GM21786 (cell line): ENCODE data around the gene KPNA3.
"Not testable (repeated sequence)": the region's sequence is repeated elsewhere in the genome, so short reads cannot be mapped to it uniquely, and the experiment has no call there.

Source experiments
- ATAC-seq: cut with Tn5 transposase; IDR thresholded peaks from one replicate; pipeline ENCODE4 v1.9.1; 2021; ENCODE audit not compliant: unreplicated experiment

KPNA3 gene

GRCh38 chr13:49807681-49808080, 15.2 kb upstream of the KPNA3 start:
- ATAC-seq, result no peak

DNA sequence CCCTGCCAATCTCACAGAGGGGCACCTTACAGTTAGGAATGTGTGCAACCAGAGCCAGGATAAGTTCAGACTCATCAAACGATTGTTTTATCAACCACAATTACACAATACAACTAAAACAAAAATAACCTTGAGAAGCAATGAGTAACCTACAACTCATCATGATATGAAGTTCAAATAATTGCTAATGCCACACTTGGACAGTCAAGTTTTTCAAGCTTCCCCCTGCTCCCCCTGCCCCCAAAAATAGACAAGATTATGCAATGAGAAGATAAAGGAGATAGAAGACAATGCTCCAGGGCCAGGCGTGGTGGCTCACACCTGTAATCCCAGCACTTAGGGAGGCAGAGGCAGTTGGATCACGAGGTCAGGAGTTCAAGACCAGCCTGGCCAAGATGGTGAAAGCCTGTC, 13.6 kb upstream of the KPNA3 start:
- no peak for ATAC-seq

DNA sequence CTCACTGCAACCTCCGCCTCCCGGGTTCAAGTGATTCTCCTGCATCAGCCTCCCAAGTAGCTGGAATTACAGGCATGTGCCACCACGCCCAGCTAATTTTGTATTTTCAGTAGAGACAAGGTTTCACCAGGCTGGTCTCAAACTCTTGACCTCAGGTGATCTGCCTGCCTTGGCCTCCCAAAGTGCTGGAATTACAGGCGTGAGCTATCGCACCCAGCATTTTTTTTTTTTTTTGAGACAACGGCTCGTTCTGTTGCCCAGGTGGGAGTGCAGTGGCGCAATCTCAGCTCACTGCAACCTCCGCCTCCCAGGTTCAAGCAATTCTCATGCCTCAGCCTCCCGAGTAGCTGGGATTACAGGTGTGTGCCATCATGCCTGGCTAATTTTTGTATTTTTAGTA, 10.6 kb upstream of the KPNA3 start:
- ATAC-seq, result not testable (repeated sequence)

DNA sequence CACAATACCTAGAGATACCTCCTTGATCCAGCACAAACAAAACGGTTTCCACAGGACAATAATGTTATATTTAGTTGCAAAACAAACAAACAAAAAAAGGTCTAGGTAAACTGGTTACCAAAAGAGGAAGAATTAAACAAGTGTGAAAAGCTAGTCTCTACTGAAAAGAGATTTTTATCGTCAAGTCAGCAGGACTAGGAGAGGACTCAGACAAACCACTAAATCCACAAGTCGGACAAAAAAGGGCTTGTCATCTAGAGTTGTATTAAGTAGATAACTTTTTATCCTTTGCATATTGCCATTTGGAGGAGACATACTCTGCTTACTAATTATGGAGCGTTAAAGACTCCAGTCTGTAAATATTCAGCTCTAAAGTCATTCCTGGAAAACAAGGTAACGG, 9.9 kb upstream of the KPNA3 start:
- ATAC-seq, result no peak

DNA sequence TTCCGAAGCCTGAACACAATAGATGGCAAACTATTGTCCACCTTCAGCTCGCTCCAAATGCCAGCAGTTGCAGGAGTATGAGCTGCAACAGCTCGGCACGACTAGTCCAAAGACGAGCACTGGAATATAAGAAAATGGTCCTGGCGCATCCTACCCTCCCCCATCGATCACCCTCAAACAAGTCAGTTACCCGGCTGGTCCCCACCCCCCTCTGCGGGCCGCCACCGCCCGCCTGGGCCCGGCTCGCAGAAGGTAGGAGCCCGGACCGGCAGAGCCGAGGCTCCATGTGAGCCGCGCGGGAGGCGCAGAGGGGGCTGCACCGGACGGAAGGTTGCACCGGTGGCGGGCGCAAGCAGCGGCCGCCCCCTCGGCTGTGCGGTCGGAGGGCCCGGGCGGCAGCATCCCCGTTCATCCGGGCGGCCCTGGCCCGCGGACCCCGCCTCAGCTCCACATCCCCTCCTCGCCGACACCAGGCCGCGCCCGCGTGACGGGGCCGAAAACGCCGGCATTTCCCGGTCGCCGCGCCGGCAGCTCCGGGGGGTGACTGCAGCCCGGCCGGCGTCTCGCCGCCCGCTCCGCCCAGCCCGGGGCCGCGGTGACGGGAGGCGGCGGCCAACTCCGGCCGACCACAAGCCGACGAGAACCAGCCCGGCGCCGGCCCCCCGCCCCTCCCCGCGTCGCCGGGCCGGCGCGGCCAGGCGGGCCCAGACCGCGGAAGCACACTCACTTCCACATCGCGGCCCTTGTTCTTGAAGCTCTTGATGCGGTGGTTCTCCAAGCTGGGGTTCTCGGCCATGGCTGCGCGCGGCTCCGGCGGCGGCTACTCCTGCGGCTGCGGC, 552 bp downstream of the KPNA3 start:
- peak; percentile 15 for ATAC-seq

GRCh38 chr13:49791315-49791710, 1.2 kb downstream of the KPNA3 start:
- peak; percentile 24 for ATAC-seq

DNA sequence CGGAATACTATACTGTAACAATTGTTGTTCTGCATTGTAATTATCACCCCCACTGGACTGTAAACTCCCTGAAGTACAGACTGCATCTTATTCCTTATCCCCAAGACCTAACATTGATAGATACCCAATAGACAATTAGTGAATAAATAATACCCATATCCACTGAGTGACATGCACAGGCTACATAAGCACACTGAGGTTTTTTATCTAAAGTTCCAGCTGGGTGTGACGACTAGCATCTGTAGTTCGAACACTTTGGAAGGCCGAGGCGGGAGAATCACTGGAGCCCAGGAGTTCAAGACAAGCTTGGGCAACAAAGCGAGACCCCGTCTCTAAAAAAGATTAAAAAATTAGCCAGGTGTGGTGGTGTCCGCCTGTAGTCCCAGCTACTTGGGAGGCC, 2.5 kb downstream of the KPNA3 start:
- no peak for ATAC-seq

GRCh38 chr13:49786401-49787008, 6.0 kb downstream of the KPNA3 start:
- no peak for ATAC-seq

DNA sequence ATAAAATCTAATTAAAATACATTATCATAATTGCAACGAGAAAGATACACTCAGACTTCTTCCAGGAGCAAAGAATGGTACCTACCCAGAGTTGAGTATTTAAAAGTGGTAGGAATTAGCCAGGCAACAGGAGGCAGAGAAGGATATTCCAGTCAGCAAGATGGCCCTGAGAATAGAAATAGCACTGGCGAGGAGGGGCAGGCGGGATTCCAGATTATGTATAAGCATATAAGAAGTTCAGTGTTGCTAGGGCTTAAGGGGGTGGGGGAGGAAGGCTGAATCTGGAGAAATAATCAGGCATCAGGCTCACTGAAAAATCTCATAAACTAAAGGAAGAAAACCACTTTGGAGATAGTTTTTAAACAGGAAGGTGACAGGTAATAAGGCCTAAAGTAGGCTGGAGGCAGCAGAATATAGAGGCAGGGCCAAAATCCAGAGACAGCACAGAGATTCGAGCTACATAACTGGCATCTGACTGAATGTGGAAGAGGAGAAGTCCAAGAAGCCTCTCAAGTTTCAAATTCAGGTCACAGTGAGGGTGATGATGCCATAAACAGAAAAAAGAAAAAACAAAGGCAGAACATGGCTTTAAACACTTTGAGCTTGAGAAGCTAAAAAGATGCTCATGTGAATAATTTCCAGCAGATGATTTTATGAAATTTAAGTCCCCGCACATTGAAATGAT, 7.5 kb downstream of the KPNA3 start:
- ATAC-seq, result no peak

DNA sequence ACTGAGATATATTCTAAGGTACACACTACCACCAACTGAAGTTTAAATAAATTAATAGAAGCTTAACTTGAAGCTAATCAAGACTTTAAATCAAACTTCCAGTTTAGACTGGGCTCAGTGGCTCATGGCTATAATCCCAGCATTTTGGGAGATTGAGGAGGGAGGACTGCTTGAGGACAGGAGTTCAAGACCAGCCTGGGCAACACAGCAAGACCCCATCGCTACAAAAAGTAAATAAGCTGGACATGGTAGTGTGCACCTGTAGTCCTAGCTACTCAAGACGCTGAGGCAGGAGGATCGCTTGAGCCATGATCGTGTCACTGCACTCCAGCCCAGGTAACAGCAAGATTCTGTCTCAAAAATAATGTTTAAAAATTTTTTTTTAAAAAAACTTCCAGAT, 8.6 kb downstream of the KPNA3 start:
- no peak for ATAC-seq

- ATAC-seq, result no peak
Observed at GRCh38 chr13:49782784-49783183, 9.7 kb downstream of the KPNA3 start.

DNA sequence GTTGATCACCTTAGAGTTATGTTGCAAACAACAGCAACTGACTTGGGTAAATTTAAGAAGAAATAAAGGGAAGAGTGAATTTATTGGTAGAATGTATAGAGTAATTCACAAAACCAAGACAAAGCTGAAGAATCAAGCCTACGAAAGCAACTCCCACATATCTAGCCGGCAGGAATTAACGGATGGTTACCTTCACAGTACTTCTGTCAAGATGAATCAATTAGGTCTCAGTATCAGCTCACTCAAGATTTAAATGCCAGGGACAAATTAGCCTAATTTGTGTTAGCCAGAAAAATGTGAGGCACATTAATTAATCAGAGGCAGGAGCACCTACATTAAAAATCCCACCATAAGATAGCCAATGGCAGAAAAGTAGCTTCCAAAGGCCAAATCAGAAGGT, 10.7 kb downstream of the KPNA3 start:
- ATAC-seq, result no peak

GRCh38 chr13:49779721-49780120, 12.8 kb downstream of the KPNA3 start:
- no peak for ATAC-seq

- ATAC-seq, result no peak
Observed at GRCh38 chr13:49777746-49778614, 14.5 kb downstream of the KPNA3 start.

DNA sequence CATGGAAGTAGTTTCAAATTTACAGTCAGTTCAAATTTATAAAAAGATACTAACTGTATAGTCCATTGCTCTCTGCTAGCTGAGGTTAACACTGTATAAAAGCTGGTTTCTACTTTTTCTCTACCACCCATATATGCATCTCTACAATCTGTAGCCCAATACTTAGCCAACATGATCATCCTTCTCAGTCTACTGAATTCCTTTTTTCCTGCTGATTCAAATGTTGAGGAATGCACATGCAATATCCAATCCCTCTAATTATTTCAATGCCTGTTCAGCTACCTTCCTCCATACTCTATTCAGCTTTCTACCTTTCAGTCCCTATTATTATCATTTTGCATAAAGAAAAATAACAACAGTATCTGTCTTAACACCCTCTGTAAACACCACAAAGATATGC, 15.6 kb downstream of the KPNA3 start:
- no peak for ATAC-seq

DNA sequence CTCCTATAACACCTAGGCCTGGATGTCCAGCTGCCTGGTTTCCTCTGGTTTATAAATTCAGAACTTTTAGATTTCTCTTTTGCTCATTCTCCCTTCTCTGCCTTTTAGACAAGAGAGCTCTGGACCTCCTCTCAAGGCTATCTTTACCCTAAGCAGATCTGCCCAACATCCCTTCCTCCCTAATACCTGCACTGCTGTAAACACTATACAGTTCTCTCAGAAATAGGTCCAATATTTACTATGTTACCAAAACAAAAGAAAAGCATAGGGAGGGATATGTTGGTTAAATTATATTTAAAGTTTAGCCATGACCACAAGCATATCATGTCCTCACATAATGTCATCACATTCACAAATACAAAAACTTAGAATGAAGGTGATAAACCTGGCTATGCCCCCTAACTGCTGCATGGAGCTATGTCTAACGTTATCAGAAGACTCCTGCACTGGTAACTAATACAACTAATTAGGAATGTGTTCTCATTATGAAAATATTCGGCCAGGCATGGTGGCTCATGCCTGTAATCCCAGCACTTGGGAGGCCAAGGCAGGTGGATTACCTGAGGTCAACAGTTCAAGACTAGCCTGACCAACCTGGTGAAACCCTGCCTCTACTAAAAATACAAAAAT, 18.0 kb downstream of the KPNA3 start:
- ATAC-seq, result no peak

DNA sequence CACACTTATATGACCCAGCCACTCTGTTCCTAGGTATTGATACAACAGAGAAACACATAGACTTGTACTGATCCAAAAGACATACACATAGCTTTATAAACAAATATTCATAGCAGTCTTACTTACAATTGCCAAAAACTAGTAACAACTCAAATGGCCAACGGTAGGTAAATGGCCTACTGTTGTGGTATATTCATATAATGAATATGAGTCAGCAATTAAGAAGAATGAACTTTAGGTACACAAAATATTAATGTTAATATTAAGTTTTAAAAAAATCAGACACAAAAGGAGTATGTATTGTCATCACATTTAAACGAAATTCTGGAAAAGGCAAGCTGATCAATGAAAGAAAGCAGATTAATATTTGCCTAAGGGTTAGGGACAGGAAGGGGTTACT, 19.7 kb downstream of the KPNA3 start:
- no peak for ATAC-seq

DNA sequence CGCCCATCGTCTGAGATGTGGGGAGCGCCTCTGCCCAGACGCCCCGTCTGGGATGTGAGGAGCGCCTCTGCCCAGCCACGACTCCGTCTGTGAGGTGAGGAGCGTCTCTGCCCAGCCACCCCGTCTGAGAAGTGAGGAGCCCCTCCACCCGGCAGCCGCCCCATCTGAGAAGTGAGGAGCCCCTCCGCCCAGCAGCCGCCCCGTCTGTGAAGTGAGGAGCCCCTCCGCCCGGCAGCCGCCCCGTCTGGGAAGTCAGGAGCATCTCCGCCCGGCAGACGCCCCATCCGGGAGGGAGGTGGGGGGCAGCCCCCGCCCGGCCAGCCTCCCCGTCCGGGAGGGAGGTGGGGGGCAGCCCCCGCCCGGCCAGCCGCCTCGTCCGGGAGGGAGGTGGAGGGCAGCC, 30.7 kb downstream of the KPNA3 start:
- ATAC-seq, result not testable (repeated sequence)

- no peak for ATAC-seq
Observed at GRCh38 chr13:49760558-49760957, 31.9 kb downstream of the KPNA3 start.

GRCh38 chr13:49759503-49759902, 33.0 kb downstream of the KPNA3 start:
- ATAC-seq, result no peak

DNA sequence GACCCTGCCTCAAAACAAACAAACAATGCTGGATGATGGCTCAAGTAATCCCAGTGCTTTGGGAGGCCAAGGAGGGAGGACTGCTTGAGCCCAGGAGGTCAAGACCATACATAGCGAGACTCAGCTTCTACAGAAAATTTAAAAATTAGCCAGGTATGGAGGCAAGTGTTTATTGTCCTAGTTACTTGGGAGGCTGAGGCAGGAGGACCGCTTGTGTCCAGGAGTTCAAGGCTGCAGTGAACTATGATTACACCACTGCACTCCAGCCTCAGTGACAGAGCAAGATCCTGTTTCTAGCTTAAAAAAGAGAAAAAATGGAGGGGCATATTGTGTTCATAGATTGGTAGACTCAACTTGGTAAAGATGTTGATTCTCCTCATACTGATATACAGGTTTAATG, 36.2 kb downstream of the KPNA3 start:
- no peak for ATAC-seq
